Germinal center (tissue), 1 donor: Measurements from ENCODE around the gene SLC9A5.

Source experiments
- DNase-seq: peaks from one replicate; pipeline ENCODE4 v3.0.0; 2012; ENCODE audit warnings: mixed read lengths, low spot score

The SLC9A5 gene, protein sequence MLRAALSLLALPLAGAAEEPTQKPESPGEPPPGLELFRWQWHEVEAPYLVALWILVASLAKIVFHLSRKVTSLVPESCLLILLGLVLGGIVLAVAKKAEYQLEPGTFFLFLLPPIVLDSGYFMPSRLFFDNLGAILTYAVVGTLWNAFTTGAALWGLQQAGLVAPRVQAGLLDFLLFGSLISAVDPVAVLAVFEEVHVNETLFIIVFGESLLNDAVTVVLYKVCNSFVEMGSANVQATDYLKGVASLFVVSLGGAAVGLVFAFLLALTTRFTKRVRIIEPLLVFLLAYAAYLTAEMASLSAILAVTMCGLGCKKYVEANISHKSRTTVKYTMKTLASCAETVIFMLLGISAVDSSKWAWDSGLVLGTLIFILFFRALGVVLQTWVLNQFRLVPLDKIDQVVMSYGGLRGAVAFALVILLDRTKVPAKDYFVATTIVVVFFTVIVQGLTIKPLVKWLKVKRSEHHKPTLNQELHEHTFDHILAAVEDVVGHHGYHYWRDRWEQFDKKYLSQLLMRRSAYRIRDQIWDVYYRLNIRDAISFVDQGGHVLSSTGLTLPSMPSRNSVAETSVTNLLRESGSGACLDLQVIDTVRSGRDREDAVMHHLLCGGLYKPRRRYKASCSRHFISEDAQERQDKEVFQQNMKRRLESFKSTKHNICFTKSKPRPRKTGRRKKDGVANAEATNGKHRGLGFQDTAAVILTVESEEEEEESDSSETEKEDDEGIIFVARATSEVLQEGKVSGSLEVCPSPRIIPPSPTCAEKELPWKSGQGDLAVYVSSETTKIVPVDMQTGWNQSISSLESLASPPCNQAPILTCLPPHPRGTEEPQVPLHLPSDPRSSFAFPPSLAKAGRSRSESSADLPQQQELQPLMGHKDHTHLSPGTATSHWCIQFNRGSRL

GRCh38 chr16:67248401-67249177 lies at the start of gene SLC9A5:
Gene SLC9A5 (plus strand): TSS chr16:67248979. CDS start chr16:67249015, 36 bp downstream.
- DNase-seq, result peak; percentile 62

DNA sequence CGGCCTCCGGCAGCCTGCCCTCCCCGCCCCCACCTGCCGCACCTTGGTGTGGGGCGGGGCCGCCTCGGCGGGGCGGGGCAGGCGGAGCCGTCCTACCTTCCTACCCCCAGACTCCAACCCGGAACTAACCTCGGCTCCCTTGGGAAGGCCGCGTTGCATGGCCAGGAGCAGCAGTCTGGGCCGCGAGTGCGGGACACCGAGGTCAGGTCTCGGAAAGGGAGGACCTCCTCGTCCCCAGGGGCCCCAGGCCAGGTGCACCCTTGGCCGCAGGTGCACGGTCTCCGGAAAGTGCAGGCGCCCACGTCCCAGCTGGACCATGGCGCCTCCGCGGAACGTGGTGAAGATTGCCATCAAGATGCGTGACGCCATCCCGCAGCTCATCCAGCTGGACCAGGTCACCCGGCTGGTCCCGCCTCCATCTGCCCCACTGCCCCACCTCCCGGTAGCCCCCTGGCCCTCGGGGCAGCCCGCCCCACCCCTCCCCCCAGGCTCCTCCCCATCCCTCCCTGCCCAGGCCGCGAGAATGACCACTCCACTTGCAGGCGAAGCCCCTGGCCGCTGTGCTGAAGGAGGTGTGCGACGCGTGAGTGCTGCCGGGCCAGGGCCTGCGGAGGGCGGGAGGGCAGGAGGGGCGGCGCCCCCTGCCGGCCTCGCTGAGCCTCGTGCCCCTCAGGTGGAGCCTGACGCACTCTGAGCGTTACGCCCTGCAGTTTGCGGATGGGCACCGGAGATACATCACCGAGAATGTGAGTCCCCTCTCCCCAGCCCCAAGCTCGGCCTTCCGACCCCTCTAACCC lies 49.6 kb upstream of the SLC9A5 start, which contains the start of gene ELMO3:
Gene ELMO3 (plus strand): TSS at position 121 of the 797 bp plus-strand sequence. CDS start 196 bp downstream, at position 317.
- no peak for DNase-seq

- no peak for DNase-seq
Observed at GRCh38 chr16:67199808-67200198, 49.0 kb upstream of the SLC9A5 start.

DNA sequence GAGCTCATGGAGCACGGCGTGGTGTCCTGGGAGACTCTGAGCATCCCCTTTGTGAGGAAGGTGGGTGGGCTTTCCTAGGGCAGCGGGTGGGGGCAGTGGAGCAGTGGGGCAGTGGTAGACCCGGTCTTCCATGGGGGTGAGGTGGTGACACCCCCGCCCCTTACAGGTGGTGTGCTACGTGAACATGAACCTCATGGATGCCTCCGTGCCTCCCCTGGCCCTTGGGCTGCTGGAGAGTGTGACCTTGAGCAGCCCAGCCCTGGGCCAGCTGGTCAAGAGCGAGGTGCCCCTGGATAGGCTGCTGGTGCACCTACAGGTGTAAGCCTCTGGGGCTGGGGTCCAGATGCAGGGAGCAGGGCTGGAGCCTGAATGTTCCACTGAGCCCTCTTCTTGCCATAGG lies 48.3 kb upstream of the SLC9A5 start:
- DNase-seq, result no peak

GRCh38 chr16:67201411-67202345 lies 47.1 kb upstream of the SLC9A5 start:
- DNase-seq, result no peak

DNA sequence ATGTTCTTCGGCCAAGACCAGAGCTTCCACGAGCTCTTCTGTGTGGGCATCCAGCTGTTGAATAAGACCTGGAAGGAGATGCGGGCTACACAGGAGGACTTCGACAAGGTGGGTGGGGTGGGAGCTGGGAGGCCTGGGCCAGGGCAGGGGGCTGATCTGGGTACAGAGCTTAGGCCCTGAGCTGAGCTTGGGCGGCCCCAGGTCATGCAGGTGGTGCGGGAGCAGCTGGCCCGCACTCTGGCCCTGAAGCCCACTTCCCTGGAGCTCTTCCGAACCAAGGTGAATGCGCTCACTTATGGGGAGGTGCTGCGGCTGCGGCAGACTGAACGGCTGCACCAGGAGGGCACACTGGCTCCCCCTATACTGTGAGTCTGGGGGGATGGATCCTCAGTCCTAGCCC lies 46.4 kb upstream of the SLC9A5 start:
- DNase-seq, result no peak

DNA sequence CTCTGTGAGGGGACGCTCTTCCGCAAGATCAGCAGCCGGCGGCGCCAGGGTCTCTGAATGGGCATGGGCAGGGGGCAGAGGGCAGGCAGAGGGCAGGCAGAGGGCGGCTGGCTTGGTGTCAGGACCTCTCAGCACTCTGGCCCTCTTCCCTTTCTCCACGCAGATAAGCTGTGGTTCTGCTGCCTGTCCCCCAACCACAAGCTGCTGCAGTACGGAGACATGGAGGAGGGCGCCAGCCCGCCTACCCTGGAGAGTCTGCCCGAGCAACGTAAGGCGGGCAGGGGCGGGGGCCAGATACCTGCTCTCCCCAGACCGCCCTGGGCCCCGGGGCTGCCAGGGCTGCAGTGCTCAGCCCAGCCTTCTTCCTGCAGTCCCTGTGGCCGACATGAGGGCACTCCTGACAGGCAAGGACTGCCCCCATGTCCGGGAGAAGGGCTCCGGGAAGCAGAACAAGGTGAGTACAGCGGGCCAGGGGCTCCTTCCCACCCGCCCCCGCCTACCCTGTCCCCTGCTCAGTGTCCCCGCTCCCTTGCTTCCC lies 45.8 kb upstream of the SLC9A5 start:
- no peak for DNase-seq

- no peak for DNase-seq
Observed at GRCh38 chr16:67204076-67204475, 44.7 kb upstream of the SLC9A5 start.

- DNase-seq, result no peak
Observed at GRCh38 chr16:67206129-67206837, 42.5 kb upstream of the SLC9A5 start.

DNA sequence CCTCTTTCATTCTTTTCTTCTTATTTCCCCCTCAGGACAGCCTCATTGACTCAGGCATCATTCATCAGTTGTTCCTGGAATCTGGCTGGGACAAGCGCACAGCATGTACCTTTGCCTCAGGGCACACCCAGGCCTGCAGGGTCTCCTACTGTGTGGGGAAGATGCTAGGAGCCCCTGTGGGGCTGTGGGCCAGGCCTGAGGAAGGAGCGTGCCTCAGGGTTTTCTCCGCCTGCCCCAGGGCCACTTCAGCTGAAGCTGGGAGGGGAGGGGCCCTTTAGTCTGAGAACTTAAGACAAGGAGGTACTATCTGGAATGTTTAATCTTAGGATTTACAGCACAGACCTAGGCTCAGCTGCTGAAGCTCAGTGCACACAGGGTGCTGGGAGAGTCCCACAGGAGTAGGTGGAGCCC lies 41.9 kb upstream of the SLC9A5 start:
- DNase-seq, result no peak

- no peak for DNase-seq
Observed at GRCh38 chr16:67207249-67208091, 41.3 kb upstream of the SLC9A5 start.

GRCh38 chr16:67208154-67208896 lies 40.5 kb upstream of the SLC9A5 start:
- DNase-seq, result no peak

GRCh38 chr16:67209565-67209964 lies 39.2 kb upstream of the SLC9A5 start:
- no peak for DNase-seq

DNA sequence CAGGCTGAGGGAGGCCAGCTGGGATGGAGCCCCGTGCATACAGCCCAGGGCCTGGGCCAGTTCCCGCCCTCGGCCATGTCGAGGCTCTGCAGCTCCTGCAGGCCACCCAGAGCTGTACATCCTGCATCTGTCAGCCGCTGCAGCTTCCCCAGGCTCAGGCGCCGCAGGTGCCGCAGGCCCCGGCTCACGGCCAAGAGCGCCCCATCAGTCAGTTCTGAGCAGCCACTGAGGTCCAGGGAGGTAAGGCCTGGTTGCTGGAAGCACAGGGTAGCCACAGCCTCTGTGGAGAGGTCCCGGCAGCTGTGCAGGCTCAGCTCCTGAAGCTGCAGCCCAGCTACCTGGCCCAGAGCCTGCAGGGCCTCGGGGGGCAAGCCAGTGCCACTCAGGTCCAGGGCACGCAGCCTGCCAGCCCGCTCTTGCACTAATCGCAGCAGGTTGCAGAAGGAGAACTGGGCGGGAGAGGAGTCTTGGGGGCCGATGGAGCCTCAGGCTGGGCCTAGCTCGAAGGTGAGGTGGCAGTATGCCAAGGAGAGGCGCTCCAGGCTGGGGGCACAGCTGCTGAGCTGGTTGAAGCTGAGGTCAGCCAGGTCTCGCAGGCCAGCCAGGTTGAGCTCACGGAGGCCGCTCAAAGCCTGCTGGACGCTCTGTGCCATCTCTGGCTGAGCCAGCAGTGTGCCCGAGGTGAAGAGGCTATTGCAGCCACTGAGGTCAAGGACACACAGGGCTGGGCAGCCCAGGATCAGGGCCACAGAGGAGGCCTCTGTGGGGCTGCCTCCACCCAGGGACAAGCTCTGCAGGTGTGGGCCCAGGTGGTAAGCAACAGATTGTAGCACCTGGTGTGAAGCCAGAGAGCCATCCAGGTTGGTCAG lies 38.5 kb upstream of the SLC9A5 start:
- no peak for DNase-seq

DNA sequence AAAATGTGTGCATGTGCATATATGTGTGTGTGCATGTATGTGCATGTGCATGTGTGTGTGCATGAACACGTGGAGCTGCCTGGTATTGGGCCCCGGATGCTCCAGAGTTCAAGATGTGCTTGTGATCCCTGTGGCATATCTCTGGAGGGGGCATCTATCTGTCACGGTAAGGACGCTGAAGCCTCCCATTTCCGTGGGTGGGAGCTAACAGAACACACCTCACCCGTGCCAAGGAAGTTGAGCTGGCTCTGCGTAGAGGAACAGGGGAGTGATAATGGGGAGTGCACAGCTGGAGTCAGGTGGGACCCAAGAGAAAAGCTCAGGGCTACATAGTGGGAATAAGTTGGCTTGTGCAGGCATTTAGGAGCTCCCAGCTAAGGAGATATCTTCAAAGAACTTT lies 37.1 kb upstream of the SLC9A5 start:
- DNase-seq, result no peak

DNA sequence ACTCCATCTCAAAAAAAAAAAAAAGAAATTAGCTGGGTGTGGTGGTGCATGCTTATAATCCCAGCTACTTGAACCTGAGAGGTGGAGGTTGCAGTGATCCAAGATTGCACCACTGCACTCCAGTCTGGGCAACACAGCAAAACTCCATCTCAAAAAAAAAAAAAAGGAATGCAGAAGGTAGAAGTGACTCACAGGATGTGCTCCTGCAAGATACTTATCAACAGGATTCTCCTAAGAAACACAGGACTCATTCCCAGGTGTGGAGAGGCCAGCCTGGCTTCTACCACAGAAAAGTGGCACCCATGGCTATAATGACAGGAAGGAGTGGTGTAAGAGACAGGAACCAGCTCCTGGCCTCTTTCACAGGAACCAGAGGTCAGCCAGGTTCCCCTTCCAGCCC lies 36.0 kb upstream of the SLC9A5 start:
- DNase-seq, result no peak
